Measurements from ENCODE around the gene PPM1H. TPM values are rescaled to one million over a fixed set of nuclear protein-coding genes. Genes with fewer than 3 reads are reported as not detected.
A peak's percentile ranks its signal among the peaks of the same experiment; 100 is the strongest.

Gene PPM1H
- total and polyA plus RNA-seq, 4 donors: 2.3 to 7.2 (median 4.1) TPM

DNA sequence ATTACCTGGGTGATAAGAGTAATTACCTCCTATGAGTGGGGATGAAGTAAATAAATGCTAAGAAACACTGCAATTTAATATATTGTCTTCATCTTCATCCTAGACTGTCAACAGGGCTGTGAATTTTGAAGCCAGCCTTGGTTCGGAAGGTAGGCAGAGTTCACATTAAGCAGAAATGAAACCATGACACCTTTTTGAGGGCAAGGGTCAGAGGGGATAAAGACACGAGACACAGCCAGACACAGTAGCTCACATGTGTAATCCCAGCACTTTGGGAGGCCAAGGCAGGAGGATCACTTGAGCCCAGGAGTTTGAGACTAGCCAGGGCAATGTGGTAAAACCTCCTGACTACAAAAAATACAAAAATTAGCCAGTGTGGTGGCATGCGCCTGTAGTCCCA is 243.6 kb downstream of the PPM1H start (continued):
- TF ChIP-seq, protein P1, sequence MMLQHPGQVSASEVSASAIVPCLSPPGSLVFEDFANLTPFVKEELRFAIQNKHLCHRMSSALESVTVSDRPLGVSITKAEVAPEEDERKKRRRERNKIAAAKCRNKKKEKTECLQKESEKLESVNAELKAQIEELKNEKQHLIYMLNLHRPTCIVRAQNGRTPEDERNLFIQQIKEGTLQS (IDR thresholded peaks at IDR 0.05): no peak
- no peak for TF ChIP-seq SP1 (IDR thresholded peaks at IDR 0.05)
- no peak for TF ChIP-seq TAF1 (conservative IDR thresholded peaks at IDR 0.05)

DNA sequence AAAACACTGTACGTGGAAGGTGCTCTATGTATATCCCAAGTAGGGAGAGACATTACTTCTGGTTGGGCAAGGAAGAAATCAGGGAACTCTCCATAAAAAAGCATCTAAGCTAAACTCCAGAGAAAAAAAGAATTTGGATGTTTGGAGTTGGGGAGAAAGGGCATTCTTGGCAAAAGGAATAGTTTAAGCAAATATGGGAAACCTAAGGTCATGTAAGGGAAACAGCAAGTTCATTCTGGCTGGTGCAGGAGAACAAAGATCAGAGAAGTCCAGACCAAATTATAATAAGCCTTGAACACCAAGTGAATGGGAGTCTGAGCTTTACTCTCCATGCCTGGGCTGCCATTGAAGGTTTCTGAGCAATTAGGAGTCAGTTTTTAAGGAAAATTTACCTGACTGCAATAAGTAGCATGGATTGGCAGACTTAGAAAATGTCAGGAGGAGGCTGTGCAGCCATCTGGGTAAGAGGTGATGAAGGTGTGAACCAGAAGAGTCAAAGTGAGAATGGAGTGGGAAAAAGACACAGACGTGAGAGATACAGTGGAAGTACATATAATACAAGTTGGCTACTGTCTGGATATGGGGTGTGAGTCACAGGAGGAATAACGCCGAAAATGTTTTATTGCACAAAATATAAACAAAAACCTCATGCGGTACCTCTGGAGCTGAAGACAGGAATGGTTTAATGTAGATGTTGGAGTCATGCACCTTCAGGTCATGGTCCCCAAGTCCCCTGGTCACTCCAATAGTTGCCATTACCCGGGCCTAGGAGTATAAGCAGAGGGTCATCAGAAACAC is 245.7 kb downstream of the PPM1H start:
- Histone ChIP-seq H3K36me3 (ENCODE audit: control insufficient read depth in 4 of 4, insufficient read depth in 3 of 4, low read depth in 1 of 4, low read length in 3 of 4) (peaks cover 0 to 7% (median 4%) of the 10 kb centered on the region in 4 donors), H3K27me3 (ENCODE audit: control insufficient read depth in 4 of 4, insufficient read depth in 4 of 4, low read length in 3 of 4) (no peaks in the 10 kb centered on the region), H3K9ac (ENCODE audit: low read depth in 1 of 2, low read length in 2 of 2) (no peak overlapping the region), H3K4me3 (ENCODE audit: low read depth in 1 of 3, low read length in 3 of 3) (no peak overlapping the region), H3K9me3 (ENCODE audit: control insufficient read depth in 4 of 4, low read length in 3 of 4) (no peaks in the 10 kb centered on the region), H3K27ac (ENCODE audit: low read depth in 1 of 2, low read length in 2 of 2) (no peak overlapping the region), H3K4me1 (ENCODE audit: control insufficient read depth in 4 of 4, insufficient read depth in 4 of 4, low read length in 3 of 4) (peaks cover 0 to 6% (median 1%) of the 10 kb centered on the region in 4 donors)
- 89% methylated on average over 6 of the region's 6 CpGs for WGBS
- TF ChIP-seq YY1 (IDR thresholded peaks at IDR 0.05) (peak; percentile 44), GABPA (IDR thresholded peaks at IDR 0.05 in 1 of 2, conservative IDR thresholded peaks at IDR 0.05 in 1 of 2) (no peak), RAD21 (IDR thresholded peaks at IDR 0.05) (peak; percentile 11 to 16), RXRA (IDR thresholded peaks at IDR 0.05) (peak; percentile 61 to 84), HNF4A (conservative IDR thresholded peaks at IDR 0.05) (peak; percentile 81 to 85)
- no peak for DNase-seq (ENCODE audit: low spot score)

DNA sequence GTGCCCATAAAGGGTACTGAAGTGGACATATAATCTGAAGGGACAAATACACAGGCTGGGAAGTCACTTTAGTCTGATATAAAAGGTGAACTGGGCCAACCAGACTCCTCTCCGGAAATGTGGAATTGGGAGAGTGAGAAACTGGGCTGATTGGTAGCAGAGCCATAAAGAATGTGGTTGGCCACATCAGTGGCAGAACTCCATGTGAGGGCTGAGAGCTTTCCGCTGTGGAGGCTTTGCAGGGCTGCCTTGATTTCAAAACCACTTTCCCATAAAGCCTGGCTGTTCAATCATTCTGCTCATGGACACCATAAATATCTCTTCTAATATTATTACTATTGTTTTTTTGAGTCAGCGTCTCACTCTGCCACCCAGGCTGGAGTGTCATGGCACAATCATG is 248.0 kb downstream of the PPM1H start:
- H3K36me3 ChIP-seq (ENCODE audit: control insufficient read depth in 4 of 4, insufficient read depth in 3 of 4, low read depth in 1 of 4, low read length in 3 of 4): peaks cover 0 to 4% (median 1%) of the 10 kb centered on the region in 4 donors
- WGBS: 93% methylated on average over 3 of the region's 3 CpGs
- H3K27ac ChIP-seq (ENCODE audit: low read depth in 1 of 2, low read length in 2 of 2): no peak overlapping the region
- H3K9ac ChIP-seq (ENCODE audit: low read depth in 1 of 2, low read length in 2 of 2): no peak overlapping the region
- no peak overlapping the region for H3K4me3 ChIP-seq (ENCODE audit: low read depth in 1 of 3, low read length in 3 of 3)
- H3K9me3 ChIP-seq (ENCODE audit: control insufficient read depth in 4 of 4, low read length in 3 of 4): no peaks in the 10 kb centered on the region
- no peak for TF ChIP-seq FOXA1 (IDR thresholded peaks at IDR 0.05)
- no peak for TF ChIP-seq NR2F2 (IDR thresholded peaks at IDR 0.05)
- TF ChIP-seq RXRA (IDR thresholded peaks at IDR 0.05): no peak
- no peak for TF ChIP-seq RAD21 (IDR thresholded peaks at IDR 0.05)
- TF ChIP-seq HNF4G (IDR thresholded peaks at IDR 0.05): no peak
- TF ChIP-seq, protein P2, sequence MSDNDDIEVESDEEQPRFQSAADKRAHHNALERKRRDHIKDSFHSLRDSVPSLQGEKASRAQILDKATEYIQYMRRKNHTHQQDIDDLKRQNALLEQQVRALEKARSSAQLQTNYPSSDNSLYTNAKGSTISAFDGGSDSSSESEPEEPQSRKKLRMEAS (IDR thresholded peaks at IDR 0.05): no peak
- H3K4me1 ChIP-seq (ENCODE audit: control insufficient read depth in 4 of 4, insufficient read depth in 4 of 4, low read length in 3 of 4): peaks cover 0 to 6% (median 1%) of the 10 kb centered on the region in 4 donors
- no peak for DNase-seq (ENCODE audit: low spot score)
- H3K27me3 ChIP-seq (ENCODE audit: control insufficient read depth in 4 of 4, insufficient read depth in 4 of 4, low read length in 3 of 4): no peaks in the 10 kb centered on the region

DNA sequence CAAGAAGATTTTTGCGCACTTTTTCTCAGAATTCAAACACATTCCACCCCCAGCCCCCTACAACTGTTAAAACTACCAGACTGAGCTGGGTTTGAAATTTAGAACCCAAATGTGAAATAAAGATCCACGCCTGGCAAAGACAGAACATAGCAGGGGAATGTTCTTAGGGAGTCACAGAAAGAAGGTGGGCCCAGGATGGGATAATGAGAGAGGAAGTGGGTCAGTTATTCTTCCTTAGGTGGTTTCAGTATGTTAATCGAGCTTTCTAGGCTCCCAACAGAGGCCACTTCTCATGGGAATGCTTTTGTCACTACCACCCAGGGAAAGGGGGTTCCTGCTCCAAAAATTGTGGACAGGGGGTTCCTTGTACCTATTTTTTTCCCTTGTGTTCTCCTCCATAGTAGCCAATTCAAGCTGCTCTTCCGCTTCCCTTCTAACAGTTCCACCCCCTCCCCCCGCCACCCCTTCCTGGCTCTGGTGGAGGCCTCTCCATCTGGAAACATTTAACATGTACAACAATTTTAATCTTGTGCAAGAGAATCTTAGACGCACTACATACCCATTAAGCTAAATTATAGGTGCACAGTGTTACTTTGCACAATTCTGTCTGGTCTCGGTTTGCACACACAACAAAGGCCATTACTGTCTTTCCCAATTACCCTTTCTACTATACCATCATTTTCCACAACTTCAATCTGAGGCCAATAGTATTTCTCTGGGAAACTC is 250.2 kb downstream of the PPM1H start:
- Histone ChIP-seq H3K9me3 (ENCODE audit: control insufficient read depth in 4 of 4, low read length in 3 of 4) (no peaks in the 10 kb centered on the region), H3K4me1 (ENCODE audit: control insufficient read depth in 4 of 4, insufficient read depth in 4 of 4, low read length in 3 of 4) (peaks cover 0 to 6% (median 1%) of the 10 kb centered on the region in 4 donors), H3K27ac (ENCODE audit: low read depth in 1 of 2, low read length in 2 of 2) (no peak overlapping the region), H3K36me3 (ENCODE audit: control insufficient read depth in 4 of 4, insufficient read depth in 3 of 4, low read depth in 1 of 4, low read length in 3 of 4) (peaks cover 0 to 3% (median 1%) of the 10 kb centered on the region in 4 donors), H3K27me3 (ENCODE audit: control insufficient read depth in 4 of 4, insufficient read depth in 4 of 4, low read length in 3 of 4) (no peaks in the 10 kb centered on the region), H3K9ac (ENCODE audit: low read depth in 1 of 2, low read length in 2 of 2) (no peak overlapping the region), H3K4me3 (ENCODE audit: low read depth in 1 of 3, low read length in 3 of 3) (no peak overlapping the region)
- WGBS: 94% methylated on average over 7 of the region's 7 CpGs
- DNase-seq (ENCODE audit: low spot score): no peak
- TF ChIP-seq, protein P3, sequence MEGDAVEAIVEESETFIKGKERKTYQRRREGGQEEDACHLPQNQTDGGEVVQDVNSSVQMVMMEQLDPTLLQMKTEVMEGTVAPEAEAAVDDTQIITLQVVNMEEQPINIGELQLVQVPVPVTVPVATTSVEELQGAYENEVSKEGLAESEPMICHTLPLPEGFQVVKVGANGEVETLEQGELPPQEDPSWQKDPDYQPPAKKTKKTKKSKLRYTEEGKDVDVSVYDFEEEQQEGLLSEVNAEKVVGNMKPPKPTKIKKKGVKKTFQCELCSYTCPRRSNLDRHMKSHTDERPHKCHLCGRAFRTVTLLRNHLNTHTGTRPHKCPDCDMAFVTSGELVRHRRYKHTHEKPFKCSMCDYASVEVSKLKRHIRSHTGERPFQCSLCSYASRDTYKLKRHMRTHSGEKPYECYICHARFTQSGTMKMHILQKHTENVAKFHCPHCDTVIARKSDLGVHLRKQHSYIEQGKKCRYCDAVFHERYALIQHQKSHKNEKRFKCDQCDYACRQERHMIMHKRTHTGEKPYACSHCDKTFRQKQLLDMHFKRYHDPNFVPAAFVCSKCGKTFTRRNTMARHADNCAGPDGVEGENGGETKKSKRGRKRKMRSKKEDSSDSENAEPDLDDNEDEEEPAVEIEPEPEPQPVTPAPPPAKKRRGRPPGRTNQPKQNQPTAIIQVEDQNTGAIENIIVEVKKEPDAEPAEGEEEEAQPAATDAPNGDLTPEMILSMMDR (IDR thresholded peaks at IDR 0.05; ENCODE audit: low read depth, low read length, missing input control): no peak
- TF ChIP-seq YY1 (IDR thresholded peaks at IDR 0.05): no peak
- no peak for TF ChIP-seq HNF4A (conservative IDR thresholded peaks at IDR 0.05)
- TF ChIP-seq FOXA2 (IDR thresholded peaks at IDR 0.05): no peak
- TF ChIP-seq EGR1 (IDR thresholded peaks at IDR 0.05; ENCODE audit: low read depth in 2 of 2): no peak
- TF ChIP-seq RXRA (IDR thresholded peaks at IDR 0.05): no peak
- TF ChIP-seq, protein P2 (IDR thresholded peaks at IDR 0.05): no peak
- TF ChIP-seq NR2F2 (IDR thresholded peaks at IDR 0.05): no peak
- TF ChIP-seq GABPA (IDR thresholded peaks at IDR 0.05 in 1 of 2, conservative IDR thresholded peaks at IDR 0.05 in 1 of 2): no peak
- TF ChIP-seq, protein P4, sequence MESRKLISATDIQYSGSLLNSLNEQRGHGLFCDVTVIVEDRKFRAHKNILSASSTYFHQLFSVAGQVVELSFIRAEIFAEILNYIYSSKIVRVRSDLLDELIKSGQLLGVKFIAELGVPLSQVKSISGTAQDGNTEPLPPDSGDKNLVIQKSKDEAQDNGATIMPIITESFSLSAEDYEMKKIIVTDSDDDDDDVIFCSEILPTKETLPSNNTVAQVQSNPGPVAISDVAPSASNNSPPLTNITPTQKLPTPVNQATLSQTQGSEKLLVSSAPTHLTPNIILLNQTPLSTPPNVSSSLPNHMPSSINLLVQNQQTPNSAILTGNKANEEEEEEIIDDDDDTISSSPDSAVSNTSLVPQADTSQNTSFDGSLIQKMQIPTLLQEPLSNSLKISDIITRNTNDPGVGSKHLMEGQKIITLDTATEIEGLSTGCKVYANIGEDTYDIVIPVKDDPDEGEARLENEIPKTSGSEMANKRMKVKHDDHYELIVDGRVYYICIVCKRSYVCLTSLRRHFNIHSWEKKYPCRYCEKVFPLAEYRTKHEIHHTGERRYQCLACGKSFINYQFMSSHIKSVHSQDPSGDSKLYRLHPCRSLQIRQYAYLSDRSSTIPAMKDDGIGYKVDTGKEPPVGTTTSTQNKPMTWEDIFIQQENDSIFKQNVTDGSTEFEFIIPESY (IDR thresholded peaks at IDR 0.05): no peak
- TF ChIP-seq HNF4G (IDR thresholded peaks at IDR 0.05): no peak
- TF ChIP-seq FOXA1 (IDR thresholded peaks at IDR 0.05): no peak
- TF ChIP-seq TAF1 (conservative IDR thresholded peaks at IDR 0.05): no peak

All from liver (tissue), 9 donors.